OCI-LY7 (cell line): ENCODE measurements around the gene JAG2.

Experiments
- EZH2phosphoT487 ChIP-seq: fragments of 200-600 bp; sonication (generic); IDR thresholded peaks from 2 replicates; pipeline ENCODE4 v1.6.1; 2018; ENCODE audit warnings: low read depth, borderline replicate concordance, mild to moderate bottlenecking, mixed run types, antibody characterized with exemption, low read length, moderate library complexity, mixed read lengths
- TF ChIP-seq, protein P1 (sequence below): fragments of 200-600 bp; sonication (generic); conservative IDR thresholded peaks from 2 replicates; pipeline ENCODE4 v1.5.1; 2014; ENCODE audit warnings: mild to moderate bottlenecking, antibody characterized with exemption, low read length, moderate library complexity, mixed read lengths

DNA sequence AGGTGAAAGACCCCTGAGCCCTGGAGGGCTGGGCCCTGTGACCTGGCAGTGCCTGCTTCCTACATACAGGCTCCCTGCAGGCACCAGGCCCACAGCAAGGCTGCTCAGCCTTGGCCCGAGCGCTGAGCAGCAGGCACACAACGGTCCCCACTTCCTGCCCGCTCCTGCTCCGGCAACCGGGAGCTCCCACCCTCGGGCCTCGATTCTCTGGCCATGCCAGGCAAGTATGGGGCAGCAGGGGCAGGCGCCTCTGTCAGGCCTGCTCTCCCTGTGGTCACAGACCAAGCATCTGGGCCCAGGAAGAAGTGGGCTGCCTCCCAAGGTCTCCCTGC lies 43.1 kb upstream of the JAG2 start:
- TF ChIP-seq, protein P1, sequence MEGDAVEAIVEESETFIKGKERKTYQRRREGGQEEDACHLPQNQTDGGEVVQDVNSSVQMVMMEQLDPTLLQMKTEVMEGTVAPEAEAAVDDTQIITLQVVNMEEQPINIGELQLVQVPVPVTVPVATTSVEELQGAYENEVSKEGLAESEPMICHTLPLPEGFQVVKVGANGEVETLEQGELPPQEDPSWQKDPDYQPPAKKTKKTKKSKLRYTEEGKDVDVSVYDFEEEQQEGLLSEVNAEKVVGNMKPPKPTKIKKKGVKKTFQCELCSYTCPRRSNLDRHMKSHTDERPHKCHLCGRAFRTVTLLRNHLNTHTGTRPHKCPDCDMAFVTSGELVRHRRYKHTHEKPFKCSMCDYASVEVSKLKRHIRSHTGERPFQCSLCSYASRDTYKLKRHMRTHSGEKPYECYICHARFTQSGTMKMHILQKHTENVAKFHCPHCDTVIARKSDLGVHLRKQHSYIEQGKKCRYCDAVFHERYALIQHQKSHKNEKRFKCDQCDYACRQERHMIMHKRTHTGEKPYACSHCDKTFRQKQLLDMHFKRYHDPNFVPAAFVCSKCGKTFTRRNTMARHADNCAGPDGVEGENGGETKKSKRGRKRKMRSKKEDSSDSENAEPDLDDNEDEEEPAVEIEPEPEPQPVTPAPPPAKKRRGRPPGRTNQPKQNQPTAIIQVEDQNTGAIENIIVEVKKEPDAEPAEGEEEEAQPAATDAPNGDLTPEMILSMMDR, result no peak
- TF ChIP-seq EZH2phosphoT487, result no peak
